ENCODE data around the gene LSM12.
"Not testable (repeated sequence)": the region's sequence is repeated elsewhere in the genome, so short reads cannot be mapped to it uniquely, and the experiment has no call there.

Gene LSM12

GRCh38 chr17:44006598-44007345 lies 59.7 kb downstream of the LSM12 start:
- DNase-seq: peak; percentile 98 to 99

- DNase-seq: no peak
Observed at GRCh38 chr17:44006272-44006597, 60.2 kb downstream of the LSM12 start.

- DNase-seq: no peak
Observed at GRCh38 chr17:44005527-44006271, 60.8 kb downstream of the LSM12 start.

- no peak for DNase-seq
Observed at GRCh38 chr17:44004761-44005526, 61.5 kb downstream of the LSM12 start.

GRCh38 chr17:44004077-44004760 lies 62.3 kb downstream of the LSM12 start, which contains the start of gene NAGS:
Gene NAGS, plus strand, starts transcription at chr17:44004622. Its CDS starts 42 bp downstream, at chr17:44004664.
- no peak for DNase-seq

- DNase-seq: no peak
Observed at GRCh38 chr17:44002141-44002848, 64.2 kb downstream of the LSM12 start.

GRCh38 chr17:44001461-44001920 lies 65.0 kb downstream of the LSM12 start:
- DNase-seq: no peak

- no peak for DNase-seq
Observed at GRCh38 chr17:44000871-44001460, 65.5 kb downstream of the LSM12 start.

- no peak for DNase-seq
Observed at GRCh38 chr17:44000141-44000860, 66.2 kb downstream of the LSM12 start.

- no peak for DNase-seq
Observed at GRCh38 chr17:43999024-43999423, 67.4 kb downstream of the LSM12 start.

- DNase-seq: peak; percentile 55 to 60
Observed at GRCh38 chr17:43998552-43998951, 67.9 kb downstream of the LSM12 start.

- not testable (repeated sequence) for DNase-seq
Observed at GRCh38 chr17:43997180-43997579, 69.3 kb downstream of the LSM12 start.

- no peak for DNase-seq
Observed at GRCh38 chr17:43995150-43995471, 71.4 kb downstream of the LSM12 start.

- peak; percentile 48 to 67 for DNase-seq
Observed at GRCh38 chr17:43994272-43995149, 72.0 kb downstream of the LSM12 start.

- DNase-seq: no peak
Observed at GRCh38 chr17:43992641-43993040, 73.8 kb downstream of the LSM12 start.

- DNase-seq: no peak
Observed at GRCh38 chr17:43988301-43988700, 78.2 kb downstream of the LSM12 start.

GRCh38 chr17:43987131-43988021 lies 79.1 kb downstream of the LSM12 start:
- DNase-seq: no peak

GRCh38 chr17:43986225-43986981 lies 80.1 kb downstream of the LSM12 start:
- DNase-seq: no peak
